PFSK-1 (cell line): ENCODE data around the gene TFDP2.

Source experiments
- FOXP2 ChIP-seq: optimal IDR thresholded peaks from 2 replicates; pipeline ENCODE3; 2011; ENCODE audit warnings: borderline replicate concordance, control low read depth, inconsistent platforms; ENCODE audit not compliant: insufficient read depth; ENCODE audit errors: extremely low read length, extremely low read depth
- POLR2AphosphoS5 ChIP-seq: IDR thresholded peaks from 2 replicates; pipeline ENCODE4 v1.6.1; 2012; ENCODE audit warnings: low read depth, mild to moderate bottlenecking, control low read depth, low read length, moderate library complexity
- SIN3A ChIP-seq: IDR thresholded peaks from 2 replicates; pipeline ENCODE4 v1.6.1; 2012; ENCODE audit warnings: mild to moderate bottlenecking, low read length, moderate library complexity, borderline replicate concordance; ENCODE audit not compliant: insufficient read depth
- TAF1 ChIP-seq: IDR thresholded peaks from 2 replicates; pipeline ENCODE4 v1.6.1; 2012; ENCODE audit warnings: low read length, control low read depth, borderline replicate concordance; ENCODE audit not compliant: insufficient read depth
- TF ChIP-seq, protein P1 (sequence below), 2 experiments: IDR thresholded peaks; 2 replicates each; pipeline versions ENCODE4 v1.6.1 to v1.8.0; 2011 to 2012; ENCODE audit warnings: low read depth in 2 of 2, low read length in 2 of 2, control low read depth in 1 of 2, inconsistent platforms in 1 of 2, mild to moderate bottlenecking in 1 of 2, moderate library complexity in 1 of 2; ENCODE audit not compliant: insufficient read depth in 1 of 2

DNA sequence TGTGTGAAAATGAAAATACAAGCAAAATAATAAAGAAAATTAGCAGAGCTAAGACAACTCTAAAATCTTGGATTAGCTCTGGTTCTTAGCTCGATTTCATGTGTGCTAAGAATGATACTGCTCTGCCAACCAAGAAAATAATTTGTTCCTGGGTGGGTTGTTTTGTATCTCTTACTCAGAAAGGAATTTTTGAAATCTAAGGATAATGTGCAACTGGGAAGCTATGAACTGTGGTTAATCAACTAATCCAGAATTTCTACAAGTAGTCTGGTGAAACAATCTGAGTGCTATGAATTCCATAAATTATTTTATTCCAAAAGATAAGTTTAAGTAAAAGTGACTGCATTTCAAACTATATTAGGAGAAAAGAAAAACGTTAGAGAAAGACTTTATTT, 92.0 kb downstream of the TFDP2 start:
- TF ChIP-seq TAF1: no peak
- TF ChIP-seq, protein P1, sequence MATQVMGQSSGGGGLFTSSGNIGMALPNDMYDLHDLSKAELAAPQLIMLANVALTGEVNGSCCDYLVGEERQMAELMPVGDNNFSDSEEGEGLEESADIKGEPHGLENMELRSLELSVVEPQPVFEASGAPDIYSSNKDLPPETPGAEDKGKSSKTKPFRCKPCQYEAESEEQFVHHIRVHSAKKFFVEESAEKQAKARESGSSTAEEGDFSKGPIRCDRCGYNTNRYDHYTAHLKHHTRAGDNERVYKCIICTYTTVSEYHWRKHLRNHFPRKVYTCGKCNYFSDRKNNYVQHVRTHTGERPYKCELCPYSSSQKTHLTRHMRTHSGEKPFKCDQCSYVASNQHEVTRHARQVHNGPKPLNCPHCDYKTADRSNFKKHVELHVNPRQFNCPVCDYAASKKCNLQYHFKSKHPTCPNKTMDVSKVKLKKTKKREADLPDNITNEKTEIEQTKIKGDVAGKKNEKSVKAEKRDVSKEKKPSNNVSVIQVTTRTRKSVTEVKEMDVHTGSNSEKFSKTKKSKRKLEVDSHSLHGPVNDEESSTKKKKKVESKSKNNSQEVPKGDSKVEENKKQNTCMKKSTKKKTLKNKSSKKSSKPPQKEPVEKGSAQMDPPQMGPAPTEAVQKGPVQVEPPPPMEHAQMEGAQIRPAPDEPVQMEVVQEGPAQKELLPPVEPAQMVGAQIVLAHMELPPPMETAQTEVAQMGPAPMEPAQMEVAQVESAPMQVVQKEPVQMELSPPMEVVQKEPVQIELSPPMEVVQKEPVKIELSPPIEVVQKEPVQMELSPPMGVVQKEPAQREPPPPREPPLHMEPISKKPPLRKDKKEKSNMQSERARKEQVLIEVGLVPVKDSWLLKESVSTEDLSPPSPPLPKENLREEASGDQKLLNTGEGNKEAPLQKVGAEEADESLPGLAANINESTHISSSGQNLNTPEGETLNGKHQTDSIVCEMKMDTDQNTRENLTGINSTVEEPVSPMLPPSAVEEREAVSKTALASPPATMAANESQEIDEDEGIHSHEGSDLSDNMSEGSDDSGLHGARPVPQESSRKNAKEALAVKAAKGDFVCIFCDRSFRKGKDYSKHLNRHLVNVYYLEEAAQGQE (IDR thresholded peaks at IDR 0.05; ENCODE audit: insufficient read depth in 1 of 2, low read depth in 2 of 2, low read length in 2 of 2): no peak
- no peak for TF ChIP-seq POLR2AphosphoS5
- TF ChIP-seq FOXP2: no peak
- no peak for TF ChIP-seq SIN3A
